Fibroblast of peridontal ligament (primary cell): ENCODE data around the gene XRCC2.

Experiments
- DNase-seq: peaks from one replicate; pipeline ENCODE4 v3.0.0-alpha.2; 2010; ENCODE audit errors: extremely low read depth

The XRCC2 gene

DNA sequence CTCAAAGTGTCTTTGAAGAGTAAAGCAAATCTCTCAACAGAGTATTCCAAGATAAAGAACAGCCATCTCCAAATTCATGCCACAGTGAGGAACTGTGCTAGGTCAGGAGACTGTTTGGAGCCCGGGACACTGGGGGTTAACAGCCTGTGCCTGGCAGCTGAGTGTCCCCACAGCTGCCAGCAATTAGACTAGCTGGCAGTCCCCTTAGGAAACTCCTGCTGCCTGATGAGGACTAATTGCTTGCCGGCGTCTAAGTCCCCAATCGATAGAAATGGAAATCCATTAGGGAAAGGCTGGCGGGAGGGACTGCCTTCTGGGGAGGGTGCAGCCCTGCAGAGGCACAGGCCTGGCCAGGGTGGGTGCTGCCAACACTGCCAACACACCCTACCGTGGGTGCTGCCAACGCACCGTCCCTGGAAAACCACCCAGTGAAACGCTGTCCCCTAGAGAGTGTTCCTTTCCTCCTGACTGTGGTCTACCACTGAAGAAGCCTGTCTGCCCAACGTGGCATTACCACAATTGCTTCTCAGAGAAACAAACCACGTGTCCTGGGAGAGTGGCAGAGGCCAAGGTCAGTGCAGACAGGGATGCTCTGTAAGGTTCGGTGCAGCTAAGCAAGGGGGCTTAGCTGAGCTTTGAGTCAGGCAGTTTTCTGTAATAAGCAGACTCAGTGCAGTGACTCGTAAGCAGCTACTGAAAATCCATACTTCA is 60.8 kb downstream of the XRCC2 start:
- DNase-seq, result no peak

DNA sequence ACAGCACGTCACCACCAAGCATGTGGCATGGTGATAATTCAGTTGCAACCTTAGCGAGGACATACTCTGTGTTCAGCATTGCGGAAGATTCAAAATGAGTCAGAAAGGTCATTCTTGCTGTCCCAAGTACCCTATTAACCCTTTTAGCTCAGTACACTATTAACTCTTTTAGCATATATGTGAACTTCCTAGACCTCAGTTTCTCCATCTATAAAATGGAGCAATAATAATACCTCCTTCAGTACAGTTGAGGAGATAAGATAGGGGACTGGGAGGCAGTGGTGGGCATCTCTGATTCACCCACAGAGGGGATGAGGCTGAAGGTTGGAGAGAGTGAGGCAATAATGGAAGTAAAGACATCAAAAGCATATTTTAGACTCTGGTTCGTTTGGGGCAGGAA is 67.3 kb downstream of the XRCC2 start:
- DNase-seq, result no peak

- DNase-seq, result no peak
Measured at GRCh38 chr7:152608208-152608607, 67.7 kb downstream of the XRCC2 start.

- no peak for DNase-seq
Measured at GRCh38 chr7:152607007-152607406, 68.9 kb downstream of the XRCC2 start.

- DNase-seq, result no peak
Measured at GRCh38 chr7:152602962-152603361, 73.0 kb downstream of the XRCC2 start.

- no peak for DNase-seq
Measured at GRCh38 chr7:152601305-152601798, 74.6 kb downstream of the XRCC2 start.

GRCh38 chr7:152600266-152600665 is 75.7 kb downstream of the XRCC2 start:
- DNase-seq, result no peak

GRCh38 chr7:152597507-152597906 is 78.4 kb downstream of the XRCC2 start:
- DNase-seq, result no peak

DNA sequence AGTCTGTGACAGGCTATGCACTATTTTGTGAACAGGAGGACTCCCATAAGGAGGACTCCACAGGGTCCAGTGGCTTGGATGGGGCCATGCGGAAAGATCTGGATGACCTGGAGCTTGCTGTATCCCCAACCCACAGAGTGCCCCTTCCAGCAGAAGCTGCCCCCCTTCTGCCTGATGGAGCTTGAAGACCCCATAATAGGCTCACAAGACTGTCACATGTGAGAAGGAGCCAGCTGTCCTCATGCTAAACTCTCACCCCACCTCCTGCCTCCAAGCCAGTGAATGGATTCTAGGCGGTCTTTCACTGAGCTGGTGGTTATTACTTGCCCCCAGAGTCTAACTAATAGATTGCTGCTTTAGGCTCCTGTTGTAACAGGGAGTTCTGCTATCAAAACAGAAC is 79.1 kb downstream of the XRCC2 start:
- no peak for DNase-seq
